HG03575 (cell line): ENCODE results near the gene STYXL2.

ENCODE experiments used
- ATAC-seq: cut with Tn5 transposase; IDR thresholded peaks from one replicate; pipeline ENCODE4 v1.9.1; 2021; ENCODE audit not compliant: unreplicated experiment, insufficient number of reproducible peaks, low FRiP score; ENCODE audit errors: extremely low read depth

STYXL2 gene

GRCh38 chr1:167127661-167128060 is 33.8 kb downstream of the STYXL2 start:
- no peak for ATAC-seq

GRCh38 chr1:167128261-167129227 is 34.7 kb downstream of the STYXL2 start:
- ATAC-seq = no peak

GRCh38 chr1:167130829-167131510 is 37.1 kb downstream of the STYXL2 start:
- ATAC-seq = no peak

GRCh38 chr1:167132301-167133010 is 38.6 kb downstream of the STYXL2 start:
- no peak for ATAC-seq

- ATAC-seq = no peak
Measured at GRCh38 chr1:167135281-167135840, 41.5 kb downstream of the STYXL2 start.

GRCh38 chr1:167136191-167136614 is 42.3 kb downstream of the STYXL2 start:
- ATAC-seq = no peak

- no peak for ATAC-seq
Measured at GRCh38 chr1:167136806-167137205, 42.9 kb downstream of the STYXL2 start.

GRCh38 chr1:167137332-167137781 is 43.5 kb downstream of the STYXL2 start:
- no peak for ATAC-seq

- ATAC-seq = no peak
Measured at GRCh38 chr1:167137793-167138510, 44.1 kb downstream of the STYXL2 start.

- no peak for ATAC-seq
Measured at GRCh38 chr1:167138703-167139102, 44.8 kb downstream of the STYXL2 start.

DNA sequence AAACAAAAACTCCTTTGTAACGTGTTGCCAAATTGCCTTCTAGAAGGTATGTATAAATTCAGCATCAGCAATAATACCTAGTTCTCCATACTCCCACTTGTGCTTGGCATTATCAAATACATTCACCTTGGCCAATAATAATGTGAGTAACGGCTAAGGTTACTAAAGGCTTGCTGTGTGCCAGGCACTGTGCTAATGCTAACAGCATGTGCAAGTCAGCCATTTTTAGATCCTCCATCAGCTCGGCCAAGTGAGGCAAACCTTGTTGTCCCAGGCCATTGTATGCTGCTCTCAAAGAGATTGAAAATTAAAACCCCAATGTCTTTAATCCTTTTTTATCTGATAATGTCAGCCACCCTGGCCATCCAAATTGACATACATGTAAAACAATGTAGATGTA is 48.1 kb downstream of the STYXL2 start:
- ATAC-seq = no peak
